HG02943 (cell line): ENCODE data around the gene ASTN1.

Experiments used
- ATAC-seq: cut with Tn5 transposase; IDR thresholded peaks from one replicate; pipeline ENCODE4 v1.9.1; 2021; ENCODE audit warnings: mild to moderate bottlenecking, low read depth, moderate library complexity; ENCODE audit not compliant: unreplicated experiment

The ASTN1 gene

DNA sequence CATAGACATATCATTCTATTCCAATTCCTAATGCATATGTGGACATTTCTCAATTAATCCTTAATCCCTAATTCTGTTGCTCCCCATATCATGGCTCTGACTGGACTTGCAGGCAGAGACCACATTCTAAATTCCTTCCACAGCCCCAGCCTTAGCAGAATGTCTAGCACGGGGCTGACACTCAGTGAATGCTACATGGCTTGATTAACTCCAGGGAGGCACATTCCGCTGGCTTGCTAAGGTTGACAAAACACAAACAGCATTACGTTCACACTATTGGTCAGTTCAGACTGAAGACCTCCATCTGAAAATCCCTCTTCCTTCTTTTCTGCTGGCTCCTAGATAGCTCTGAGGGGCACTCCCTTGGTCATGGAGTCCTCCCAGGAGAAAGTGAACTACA is 119.4 kb downstream of the ASTN1 start:
- ATAC-seq: no peak

GRCh38 chr1:177044390-177044789 is 120.1 kb downstream of the ASTN1 start:
- no peak for ATAC-seq

- no peak for ATAC-seq
Measured at GRCh38 chr1:177043597-177043996, 120.9 kb downstream of the ASTN1 start.

- ATAC-seq: no peak
Measured at GRCh38 chr1:177035586-177035985, 128.9 kb downstream of the ASTN1 start.

GRCh38 chr1:177033628-177034027 is 130.9 kb downstream of the ASTN1 start:
- ATAC-seq: no peak

- ATAC-seq: no peak
Measured at GRCh38 chr1:177032434-177032833, 132.1 kb downstream of the ASTN1 start.

GRCh38 chr1:177024623-177025022 is 139.9 kb downstream of the ASTN1 start:
- no peak for ATAC-seq

DNA sequence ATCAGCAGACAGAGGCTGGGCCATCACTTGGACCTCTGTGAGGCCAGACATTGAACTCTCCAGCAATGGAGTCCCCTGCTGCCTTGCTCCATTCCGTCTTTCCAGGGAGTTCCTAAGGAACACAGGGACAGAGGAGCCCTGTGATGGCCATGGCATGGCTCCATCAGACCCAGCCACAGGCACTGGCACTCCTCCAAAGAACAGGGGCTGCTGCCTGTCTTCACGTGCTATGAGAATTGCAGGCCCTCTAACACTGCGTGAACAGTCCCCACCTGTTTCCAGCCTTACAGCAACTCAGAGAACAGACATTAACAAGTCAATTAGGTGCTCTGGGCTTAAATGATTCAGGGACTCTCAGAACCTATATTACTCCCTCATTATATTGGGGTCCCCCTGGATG is 140.8 kb downstream of the ASTN1 start:
- ATAC-seq: no peak

DNA sequence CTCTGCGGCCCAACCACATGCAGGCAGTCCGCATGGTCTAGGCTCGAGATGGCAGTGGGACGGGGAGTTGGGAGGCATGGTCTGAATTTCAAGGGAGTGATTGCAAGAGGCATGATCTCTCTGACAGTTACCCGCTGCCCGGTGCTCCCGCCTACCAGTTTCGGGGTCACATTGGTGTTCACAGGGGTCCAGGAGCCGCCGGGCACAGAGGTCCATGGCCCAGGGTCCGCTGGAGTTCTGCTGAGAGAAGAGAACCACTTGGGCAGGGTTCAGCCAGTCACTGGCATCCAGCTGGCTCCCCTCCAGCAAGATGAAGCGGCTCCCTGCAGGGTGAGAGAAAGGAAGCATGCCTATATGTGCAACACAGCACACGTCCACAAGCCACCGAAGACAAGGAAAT is 141.3 kb downstream of the ASTN1 start:
- ATAC-seq: no peak

DNA sequence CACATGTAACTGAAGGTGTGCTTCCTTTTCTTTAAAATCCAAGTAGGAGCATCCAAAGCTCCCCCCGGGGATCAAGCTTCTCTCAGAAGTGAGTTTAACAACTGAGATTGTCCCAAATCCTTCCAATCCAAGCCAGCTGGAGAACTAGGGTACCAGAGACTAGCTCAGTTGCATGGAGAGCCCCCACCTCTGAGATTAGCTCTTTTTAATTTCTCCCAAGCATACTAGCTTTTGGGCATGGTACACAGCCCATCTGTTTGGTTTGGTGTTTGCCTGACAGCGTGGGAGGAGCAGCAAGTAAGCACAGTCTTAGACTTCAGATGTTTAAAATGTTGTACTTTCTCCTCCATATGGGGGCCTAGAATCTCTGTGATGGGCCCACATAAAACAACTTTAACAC is 142.8 kb downstream of the ASTN1 start:
- ATAC-seq: no peak

GRCh38 chr1:177020851-177021589 is 143.5 kb downstream of the ASTN1 start:
- no peak for ATAC-seq

DNA sequence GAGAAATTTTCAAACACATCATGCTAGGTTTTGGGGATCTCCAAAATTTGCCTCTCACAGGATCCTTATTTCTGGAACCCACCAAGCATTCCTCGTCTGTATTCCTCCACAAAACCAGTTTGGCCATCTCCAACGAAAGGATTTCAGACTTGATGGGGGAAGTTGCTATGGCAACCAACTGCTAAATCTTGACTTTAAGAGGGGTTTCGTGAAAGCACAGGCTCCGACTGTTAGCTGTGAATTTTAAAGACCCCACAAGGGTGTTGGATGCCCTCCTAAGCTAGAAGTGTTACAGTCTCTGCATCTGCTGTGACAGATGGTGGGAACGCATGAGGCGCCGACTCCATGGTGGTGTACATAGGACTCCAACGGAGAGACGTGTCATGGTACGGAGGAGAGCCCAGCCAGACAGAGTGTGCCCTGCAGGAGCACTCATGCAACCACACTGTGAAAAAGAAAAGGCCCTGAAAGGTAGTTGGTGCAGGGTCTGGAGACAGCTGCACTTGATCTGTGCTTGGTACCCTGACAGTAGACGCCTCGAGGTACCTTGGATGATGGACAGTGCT is 147.1 kb downstream of the ASTN1 start:
- no peak for ATAC-seq

DNA sequence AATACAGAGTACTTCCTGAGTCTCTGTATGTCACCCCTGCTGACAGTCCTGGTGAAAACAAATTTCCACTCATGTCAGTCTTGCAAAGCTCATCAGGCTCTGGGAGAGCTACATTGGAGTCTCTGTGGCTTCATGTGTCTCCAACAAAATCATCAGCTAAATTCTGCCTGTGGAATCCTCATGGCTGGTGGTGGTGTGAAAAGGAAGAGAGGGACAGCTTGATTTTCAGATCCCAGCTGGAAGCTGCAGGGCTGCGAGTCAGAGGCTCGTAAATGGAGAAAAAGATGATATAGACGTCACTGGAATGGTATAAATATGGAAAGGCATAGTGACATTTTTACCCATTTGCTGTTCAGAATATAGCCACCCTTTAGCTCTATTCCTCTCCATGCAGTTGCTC is 150.2 kb downstream of the ASTN1 start:
- no peak for ATAC-seq

GRCh38 chr1:177012342-177012925 is 152.1 kb downstream of the ASTN1 start:
- no peak for ATAC-seq

DNA sequence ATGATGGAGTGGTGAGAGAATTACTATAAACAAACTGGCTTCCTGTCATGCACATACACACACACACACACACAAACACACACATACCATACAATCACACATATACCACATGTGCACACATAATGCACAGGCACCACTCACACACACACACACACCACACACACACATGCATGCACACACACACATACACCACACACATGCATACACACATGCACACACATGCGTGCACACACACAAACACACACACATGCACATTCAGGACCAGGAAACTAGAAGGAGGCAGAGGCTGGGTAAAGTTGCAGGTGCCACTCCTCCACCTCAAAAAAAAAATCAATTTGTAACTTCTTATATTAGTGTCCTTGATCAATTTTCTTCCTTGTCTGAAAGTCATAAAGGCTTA is 153.0 kb downstream of the ASTN1 start:
- no peak for ATAC-seq

DNA sequence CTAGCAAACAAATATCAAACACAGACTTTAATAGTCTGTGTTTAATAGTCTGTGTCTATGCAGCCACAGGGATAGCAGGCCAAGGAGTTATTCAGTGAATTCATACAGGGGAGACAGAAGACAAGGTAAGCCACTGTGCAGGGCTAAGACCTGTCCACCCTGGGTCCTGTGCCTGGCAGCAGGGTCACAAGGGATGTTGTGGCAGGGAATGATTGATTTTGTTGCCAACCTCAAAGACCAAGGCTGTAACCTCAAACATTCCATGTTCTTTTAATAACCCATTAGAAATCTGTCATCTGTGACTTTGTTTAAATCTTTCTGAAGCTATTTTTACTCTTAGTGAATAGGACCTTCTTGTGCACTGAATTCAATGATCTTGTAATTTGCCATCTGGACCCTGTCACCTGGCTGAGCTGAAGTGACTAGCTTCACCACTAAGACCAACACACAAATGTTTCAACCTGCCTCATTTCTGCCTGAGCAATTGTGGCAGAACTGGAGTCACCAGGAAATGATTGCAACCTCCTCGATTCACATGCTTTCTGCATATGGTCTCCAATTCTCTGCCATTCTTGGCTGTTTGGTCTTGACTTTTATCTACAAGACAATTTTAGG is 154.2 kb downstream of the ASTN1 start:
- no peak for ATAC-seq

GRCh38 chr1:177008653-177009052 is 155.9 kb downstream of the ASTN1 start:
- ATAC-seq: no peak

DNA sequence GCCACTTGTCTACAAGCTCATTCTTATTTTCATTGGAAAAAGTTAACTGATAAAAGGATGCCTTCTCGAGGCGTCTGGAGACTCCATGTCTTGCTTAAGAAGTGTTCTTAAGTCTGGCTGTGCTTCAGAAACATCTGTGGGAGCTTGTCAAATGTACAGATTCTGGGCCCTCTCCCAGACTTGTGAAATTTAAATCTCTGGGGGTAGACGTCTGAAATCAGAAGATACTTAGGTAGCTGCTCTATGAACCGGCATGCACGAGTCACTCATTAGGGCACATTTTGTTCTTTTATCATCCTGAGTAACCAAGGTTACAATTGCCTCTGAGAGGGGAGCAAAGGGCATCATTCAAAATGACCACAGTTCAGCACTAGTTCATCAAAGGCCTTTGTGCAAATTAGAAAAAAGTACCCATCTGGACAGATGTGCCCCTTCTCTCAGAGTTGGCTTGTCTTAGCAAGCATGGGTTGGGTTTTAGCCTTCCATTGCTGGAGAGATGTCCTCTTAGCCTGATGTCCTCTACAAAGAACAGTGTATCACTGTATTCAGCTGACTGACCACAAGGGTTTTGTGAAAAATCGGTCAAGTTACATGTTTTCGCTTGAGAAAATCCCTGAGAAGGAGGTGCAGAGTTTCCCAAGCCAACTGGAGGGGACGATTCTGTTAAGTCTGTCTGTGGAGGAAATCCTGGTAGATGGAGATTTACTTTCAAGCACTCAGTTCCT is 156.9 kb downstream of the ASTN1 start:
- ATAC-seq: no peak

- no peak for ATAC-seq
Measured at GRCh38 chr1:177002891-177003290, 161.6 kb downstream of the ASTN1 start.

- no peak for ATAC-seq
Measured at GRCh38 chr1:177001556-177001955, 163.0 kb downstream of the ASTN1 start.

GRCh38 chr1:176998183-176998795 is 166.2 kb downstream of the ASTN1 start:
- ATAC-seq: no peak
